HG03175 (cell line): ENCODE measurements around the gene GRIK4.
A peak's percentile ranks its signal among the peaks of the same experiment; 100 is the strongest.
"Not testable (repeated sequence)": the region's sequence is repeated elsewhere in the genome, so short reads cannot be mapped to it uniquely, and the experiment has no call there.

Experiments used
- ATAC-seq: cut with Tn5 transposase; IDR thresholded peaks from one replicate; pipeline ENCODE4 v1.9.1; 2021; ENCODE audit warnings: mild to moderate bottlenecking, moderate library complexity; ENCODE audit not compliant: unreplicated experiment

GRIK4 gene

GRCh38 chr11:120598517-120599257, 87.1 kb downstream of the GRIK4 start:
- no peak for ATAC-seq

- ATAC-seq = no peak
Measured at GRCh38 chr11:120599816-120600420, 88.4 kb downstream of the GRIK4 start.

GRCh38 chr11:120601536-120601935, 90.0 kb downstream of the GRIK4 start:
- ATAC-seq = no peak

GRCh38 chr11:120603071-120603470, 91.5 kb downstream of the GRIK4 start:
- ATAC-seq = no peak

GRCh38 chr11:120605469-120605868, 93.9 kb downstream of the GRIK4 start:
- no peak for ATAC-seq

- no peak for ATAC-seq
Measured at GRCh38 chr11:120606211-120607010, 94.9 kb downstream of the GRIK4 start.

GRCh38 chr11:120608061-120608460, 96.5 kb downstream of the GRIK4 start:
- ATAC-seq = no peak

GRCh38 chr11:120608760-120609211, 97.2 kb downstream of the GRIK4 start:
- no peak for ATAC-seq

GRCh38 chr11:120610111-120610510, 98.6 kb downstream of the GRIK4 start:
- no peak for ATAC-seq

- no peak for ATAC-seq
Measured at GRCh38 chr11:120611581-120611980, 100.0 kb downstream of the GRIK4 start.

- ATAC-seq = peak; percentile 91
Measured at GRCh38 chr11:120612513-120613263, 101.1 kb downstream of the GRIK4 start.

GRCh38 chr11:120613264-120614226, 102.0 kb downstream of the GRIK4 start:
- ATAC-seq = peak; percentile 54

- ATAC-seq = no peak
Measured at GRCh38 chr11:120615391-120615790, 103.8 kb downstream of the GRIK4 start.

- no peak for ATAC-seq
Measured at GRCh38 chr11:120618399-120618798, 106.9 kb downstream of the GRIK4 start.

- ATAC-seq = no peak
Measured at GRCh38 chr11:120622189-120622875, 110.8 kb downstream of the GRIK4 start.

- ATAC-seq = not testable (repeated sequence)
Measured at GRCh38 chr11:120624992-120625391, 113.4 kb downstream of the GRIK4 start.

GRCh38 chr11:120625565-120625964, 114.0 kb downstream of the GRIK4 start:
- ATAC-seq = no peak

GRCh38 chr11:120626791-120627190, 115.2 kb downstream of the GRIK4 start:
- no peak for ATAC-seq
